Activated T-cell treated with anti-CD3 and anti-CD28 coated beads, Interleukin-2, amount 50 U/mL, for 72 hours (primary cell): ENCODE measurements around the gene KCNK3. TPM values are rescaled to one million over a fixed set of nuclear protein-coding genes. Genes with fewer than 3 reads are reported as not detected.
"Not testable (repeated sequence)": the region's sequence is repeated elsewhere in the genome, so short reads cannot be mapped to it uniquely, and the experiment has no call there.

Experiments used
- ATAC-seq, 2 donors: fragments of 150-1000 bp; cut with Tn5 transposase; replicated peaks in 1 of 2; 2 replicates each; pipeline ENCODE4 v1.10.0; 2021; ENCODE audit warnings: moderate library complexity in 2 of 2, mild to moderate bottlenecking in 1 of 2
- DNase-seq, 2 donors: peaks; one replicate each; pipeline ENCODE4 v3.0.0; 2021 to 2022; ENCODE audit warnings: mixed read lengths in 1 of 2
- H3K27ac Mint-ChIP-seq: one replicate; pipeline ENCODE4 v1.8.0; 2022; ENCODE audit warnings: mild to moderate bottlenecking, moderate library complexity, mixed read lengths
- H3K27me3 Mint-ChIP-seq: one replicate; pipeline ENCODE4 v1.8.0; 2022; ENCODE audit warnings: low read depth, mixed read lengths
- H3K36me3 Mint-ChIP-seq, 2 donors: one replicate each; pipeline ENCODE4 v1.8.0; 2022; ENCODE audit warnings: mixed read lengths in 2 of 2, mild to moderate bottlenecking in 1 of 2; ENCODE audit not compliant: insufficient read depth in 2 of 2
- H3K4me1 Mint-ChIP-seq: one replicate; pipeline ENCODE4 v1.8.0; 2022; ENCODE audit warnings: low read depth, mixed read lengths
- H3K4me3 Mint-ChIP-seq, 2 donors: one replicate each; pipeline ENCODE4 v1.8.0; 2022; ENCODE audit warnings: mild to moderate bottlenecking in 2 of 2, mixed read lengths in 2 of 2, moderate library complexity in 2 of 2
- H3K9me3 Mint-ChIP-seq, 2 donors: one replicate each; pipeline ENCODE4 v1.8.0; 2022; ENCODE audit warnings: mixed read lengths in 2 of 2
- total RNA-seq, 2 donors: library from RNA; stranded (reverse); gene quantifications; one replicate each; pipeline ENCODE4 v1.2.3, GENCODE V29; 2022

The KCNK3 gene
- total RNA-seq, 2 donors from 2014 or later = not detected

DNA sequence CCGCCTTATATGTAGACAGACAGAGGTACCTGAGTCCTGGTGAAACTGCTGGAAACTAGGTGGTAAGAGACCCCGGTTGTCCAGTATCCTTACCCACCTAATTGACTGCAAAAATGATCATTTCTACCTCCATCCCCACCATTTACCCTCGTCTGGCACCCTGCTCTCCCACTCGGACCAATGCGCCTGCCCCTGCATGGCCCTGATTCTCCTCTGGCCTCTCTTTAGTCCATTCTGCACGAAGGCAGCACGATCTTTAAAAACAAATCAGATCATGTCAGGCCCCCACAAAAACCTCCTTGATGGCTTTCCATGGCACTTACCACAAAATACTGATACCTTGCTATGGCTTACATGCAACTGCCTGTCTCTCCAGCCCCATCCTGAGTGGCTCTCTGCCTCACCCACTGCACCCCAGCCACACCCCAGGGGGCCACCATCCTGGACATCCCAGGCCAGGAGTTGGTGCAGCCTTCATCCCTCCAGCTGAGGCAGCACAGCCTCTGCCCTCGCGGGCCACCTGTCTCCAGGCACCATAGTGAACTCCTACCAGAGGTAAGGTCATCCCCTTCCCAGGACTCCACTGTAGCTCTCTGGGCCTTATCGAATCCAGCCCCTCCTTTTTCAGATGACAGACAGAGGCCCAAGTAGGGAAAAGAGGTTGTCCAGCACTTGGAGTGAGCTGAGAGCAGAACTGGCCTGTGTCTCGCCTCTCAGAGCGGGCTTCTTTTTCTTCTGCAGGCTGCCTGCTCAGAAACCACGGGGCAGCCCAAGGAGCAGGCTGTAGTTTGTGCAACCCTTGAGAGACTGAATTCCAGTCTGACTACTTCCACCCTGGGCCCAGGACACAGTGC, 39.1 kb upstream of the KCNK3 start:
- DNase-seq = no peak
- peaks cover 13% of the 10 kb centered on the region for H3K27me3 Mint-ChIP-seq
- H3K4me3 Mint-ChIP-seq = no peak overlapping the region
- no peaks in the 10 kb centered on the region for H3K4me1 Mint-ChIP-seq
- no peaks in the 10 kb centered on the region for H3K36me3 Mint-ChIP-seq
- H3K27ac Mint-ChIP-seq = no peak overlapping the region
- ATAC-seq = no peak
- no peaks in the 10 kb centered on the region for H3K9me3 Mint-ChIP-seq

DNA sequence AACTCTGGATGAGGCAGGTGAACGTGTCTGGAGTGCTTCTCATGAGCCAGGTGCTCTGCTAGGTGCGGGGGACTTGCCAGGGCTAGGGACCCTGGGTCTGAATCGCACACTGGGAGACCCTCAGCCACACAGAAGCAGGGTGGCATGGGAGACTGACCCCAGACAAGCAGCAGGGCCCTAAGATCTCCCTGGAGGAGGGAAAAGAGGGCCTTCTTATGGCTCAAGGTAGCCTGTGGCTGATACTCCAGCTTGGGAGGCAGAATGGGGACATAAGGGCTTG, 38.5 kb upstream of the KCNK3 start:
- no peak for ATAC-seq
- Mint-ChIP-seq H3K27ac (no peak overlapping the region), H3K27me3 (peaks cover 13% of the 10 kb centered on the region), H3K4me1 (no peaks in the 10 kb centered on the region), H3K9me3 (peaks cover 0 to under 1% of the 10 kb centered on the region in 2 donors), H3K36me3 (no peaks in the 10 kb centered on the region), H3K4me3 (no peak overlapping the region)
- no peak for DNase-seq

DNA sequence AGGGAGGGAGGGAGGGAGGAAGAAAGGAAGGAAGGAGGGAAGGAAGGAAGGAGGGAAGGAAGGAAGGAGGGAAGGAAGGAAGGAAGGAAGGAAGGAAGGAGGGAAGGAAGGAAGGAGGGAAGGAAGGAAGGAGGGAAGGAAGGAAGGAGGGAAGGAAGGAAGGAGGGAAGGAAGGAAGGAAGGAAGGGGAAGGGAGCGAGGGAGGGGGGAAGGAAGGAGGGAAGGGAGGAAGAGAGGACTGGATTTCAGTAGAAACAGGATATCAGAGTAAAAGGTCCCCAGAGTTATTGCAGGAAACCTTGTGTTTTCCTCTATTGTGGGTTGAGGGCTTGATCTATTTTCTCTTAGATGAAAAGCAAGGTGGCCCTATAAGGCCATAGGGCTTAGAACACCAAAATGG, 37.4 kb upstream of the KCNK3 start:
- H3K27ac Mint-ChIP-seq, H3K4me1 Mint-ChIP-seq, H3K36me3 Mint-ChIP-seq, ATAC-seq, DNase-seq, H3K9me3 Mint-ChIP-seq, H3K27me3 Mint-ChIP-seq, H3K4me3 Mint-ChIP-seq: not testable (repeated sequence)

DNA sequence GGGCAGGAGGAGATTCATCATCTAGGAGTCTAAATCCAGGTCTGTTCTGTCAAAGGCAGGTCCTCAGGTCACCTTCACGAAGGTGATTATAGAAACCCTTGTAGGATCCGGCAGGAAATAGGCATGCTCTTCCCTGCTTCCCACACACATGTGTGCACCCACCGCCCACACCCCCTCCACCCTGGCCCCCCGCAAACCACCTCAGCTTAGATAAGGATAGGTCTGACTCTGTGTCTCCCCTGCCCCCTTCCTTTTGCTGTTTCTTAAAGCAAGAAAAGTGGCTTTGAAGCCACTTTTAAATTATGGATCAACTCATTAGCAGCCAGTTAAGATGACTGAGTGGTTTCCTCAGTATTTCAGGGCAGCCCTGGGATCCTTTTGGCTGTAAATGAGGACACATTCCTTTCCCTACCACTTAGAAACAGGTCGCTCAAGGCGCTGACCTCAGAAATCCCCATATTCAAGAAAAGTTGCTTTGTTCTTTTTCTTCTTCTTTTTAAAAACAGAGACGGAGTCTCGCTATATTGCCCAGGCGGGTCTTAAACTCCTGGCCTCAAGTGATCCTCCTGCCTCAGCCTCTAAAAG, 36.8 kb upstream of the KCNK3 start:
- H3K27ac Mint-ChIP-seq = no peak overlapping the region
- ATAC-seq = no peak

DNA sequence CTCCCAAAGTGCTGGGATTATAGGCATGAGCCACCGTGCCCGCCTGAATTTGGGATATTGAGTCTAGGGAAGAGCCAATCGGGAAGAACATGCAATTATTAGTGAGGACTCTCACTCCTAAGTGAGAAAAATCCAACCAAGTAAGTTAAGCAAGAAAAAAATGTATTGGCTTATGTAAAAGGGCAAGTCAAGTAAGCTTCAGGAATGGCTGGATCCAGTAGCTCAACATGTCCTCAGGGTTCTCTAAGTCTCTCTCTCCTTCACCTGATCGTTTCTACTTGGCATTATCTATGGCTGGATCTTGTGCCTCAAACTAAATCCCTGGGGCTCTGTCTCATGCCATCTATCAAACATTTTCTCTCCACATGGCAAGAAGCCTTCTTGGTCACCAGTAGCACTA, 35.3 kb upstream of the KCNK3 start:
- Mint-ChIP-seq H3K27me3 (no peaks in the 10 kb centered on the region), H3K4me3 (no peak overlapping the region), H3K9me3 (peaks cover 0 to 9% of the 10 kb centered on the region in 2 donors), H3K4me1 (no peaks in the 10 kb centered on the region), H3K27ac (no peak overlapping the region), H3K36me3 (peaks cover 3% of the 10 kb centered on the region in 2 donors)
- no peak for DNase-seq
- no peak for ATAC-seq

More for the DNA sequence above, 36.8 kb upstream of the KCNK3 start:
- peaks cover 0 to 7% of the 10 kb centered on the region in 2 donors for H3K9me3 Mint-ChIP-seq
- H3K4me1 Mint-ChIP-seq = no peaks in the 10 kb centered on the region
- no peak for DNase-seq
- peaks cover 0 to 2% of the 10 kb centered on the region in 2 donors for H3K36me3 Mint-ChIP-seq
- peaks cover 3% of the 10 kb centered on the region for H3K27me3 Mint-ChIP-seq
- no peak overlapping the region for H3K4me3 Mint-ChIP-seq

DNA sequence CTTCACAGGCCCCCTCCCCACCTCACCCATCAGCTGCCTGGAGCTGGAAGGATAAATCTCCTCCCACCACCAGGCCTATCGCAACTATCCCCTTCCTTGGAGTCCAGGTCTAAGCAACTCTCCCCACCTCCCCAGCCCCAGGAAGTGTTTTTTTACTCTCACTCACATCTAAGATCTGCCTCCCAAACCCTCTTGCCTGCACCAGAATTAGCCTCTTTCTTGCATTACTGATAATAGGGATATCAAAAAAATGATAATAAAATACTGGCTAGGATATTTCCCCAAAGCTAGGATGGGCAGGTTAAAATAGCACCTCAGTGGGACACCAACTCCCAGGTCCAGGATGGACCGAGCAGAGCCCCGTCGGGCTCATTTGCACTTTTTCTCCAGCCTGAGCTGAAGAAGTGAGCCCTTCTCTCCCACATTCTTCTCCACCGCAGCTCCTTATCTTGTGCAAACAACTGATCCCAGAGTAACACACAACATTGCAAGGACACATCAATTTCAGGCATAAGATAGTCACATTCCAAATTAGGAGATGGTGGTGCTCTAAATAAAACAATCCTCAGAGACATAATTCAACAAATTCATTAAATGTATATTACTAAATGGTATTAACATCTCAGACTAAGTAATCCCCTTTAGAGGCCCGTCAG, 33.7 kb upstream of the KCNK3 start:
- ATAC-seq = no peak
- peaks cover 3% of the 10 kb centered on the region in 2 donors for H3K36me3 Mint-ChIP-seq
- no peaks in the 10 kb centered on the region for H3K4me1 Mint-ChIP-seq
- no peak for DNase-seq
- peaks cover 0 to 9% of the 10 kb centered on the region in 2 donors for H3K9me3 Mint-ChIP-seq
- H3K27ac Mint-ChIP-seq = no peak overlapping the region
- no peak overlapping the region for H3K4me3 Mint-ChIP-seq
- no peaks in the 10 kb centered on the region for H3K27me3 Mint-ChIP-seq

DNA sequence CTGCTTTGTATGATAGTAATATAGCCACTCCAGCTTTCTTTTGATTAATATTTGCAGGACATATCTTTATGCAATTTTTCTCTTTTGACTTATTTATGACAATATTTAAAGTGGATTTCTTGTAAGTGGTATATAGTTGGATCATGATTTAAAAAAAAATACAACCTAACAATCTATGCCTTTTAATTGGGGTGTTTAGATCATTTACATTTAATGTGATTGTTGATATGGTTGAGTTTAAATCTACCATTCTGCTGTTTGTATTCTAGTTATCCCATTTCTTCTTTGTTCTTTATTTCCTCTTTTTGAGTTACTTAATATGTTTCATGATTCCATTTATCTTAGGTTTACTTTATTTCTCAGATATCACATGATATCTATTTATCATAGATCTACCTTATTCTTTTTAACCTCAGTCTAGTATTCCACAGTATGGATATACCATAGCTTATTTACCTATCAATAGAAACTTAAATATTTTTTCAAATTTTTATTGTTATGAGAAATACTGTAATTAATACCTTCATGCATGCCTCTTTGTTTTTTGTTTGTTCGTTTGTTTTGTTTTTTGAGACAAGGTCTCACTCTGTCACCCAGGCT, 32.1 kb upstream of the KCNK3 start:
- peaks cover 3% of the 10 kb centered on the region in 2 donors for H3K36me3 Mint-ChIP-seq
- ATAC-seq (no peak), DNase-seq (no peak)
- H3K4me3 Mint-ChIP-seq = no peak overlapping the region
- no peaks in the 10 kb centered on the region for H3K4me1 Mint-ChIP-seq
- peaks cover 0 to 9% of the 10 kb centered on the region in 2 donors for H3K9me3 Mint-ChIP-seq
- no peaks in the 10 kb centered on the region for H3K27me3 Mint-ChIP-seq
- H3K27ac Mint-ChIP-seq = no peak overlapping the region

DNA sequence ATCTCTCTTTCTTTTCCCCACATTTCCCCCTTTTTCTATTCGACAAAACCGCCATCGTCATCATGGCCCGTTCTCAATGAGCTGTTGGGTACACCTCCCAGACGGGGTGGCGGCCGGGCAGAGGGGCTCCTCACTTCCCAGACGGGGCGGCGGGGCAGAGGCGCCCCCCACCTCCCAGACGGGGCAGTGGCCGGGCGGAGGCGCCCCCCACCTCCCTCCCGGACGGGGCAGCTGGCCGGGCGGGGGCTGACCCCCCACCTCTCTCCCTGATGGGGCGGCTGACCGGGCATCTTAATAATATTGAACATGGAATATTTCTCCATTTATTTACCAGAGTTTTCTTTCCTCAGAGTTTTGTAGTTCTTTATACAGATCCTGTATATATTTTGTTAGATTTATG, 27.2 kb upstream of the KCNK3 start:
- not testable (repeated sequence) for H3K9me3 Mint-ChIP-seq, H3K4me1 Mint-ChIP-seq, ATAC-seq, H3K36me3 Mint-ChIP-seq, H3K4me3 Mint-ChIP-seq, DNase-seq, H3K27ac Mint-ChIP-seq
- H3K27me3 Mint-ChIP-seq = peaks cover 29% of the 10 kb centered on the region

DNA sequence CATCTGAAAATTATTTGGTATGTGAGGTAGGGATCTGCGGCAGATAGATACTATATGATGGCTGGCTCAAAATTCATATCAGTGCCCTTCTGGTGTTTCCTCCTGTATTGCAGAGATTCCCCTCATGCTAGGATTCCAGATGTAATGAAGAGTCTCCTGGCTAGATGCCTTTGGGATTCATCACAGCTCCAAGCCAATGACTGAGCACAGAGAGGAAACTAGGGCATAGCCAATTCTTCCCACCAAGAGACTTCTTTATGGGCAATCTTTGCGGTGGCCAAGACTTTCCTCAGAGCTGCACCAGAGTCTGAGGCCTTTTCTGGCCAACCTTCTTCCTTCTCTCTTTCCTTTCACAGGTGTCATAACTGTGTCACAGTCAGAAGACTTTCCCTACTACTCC, 25.9 kb upstream of the KCNK3 start:
- ATAC-seq (no peak), DNase-seq (no peak)
- H3K36me3 Mint-ChIP-seq = no peaks in the 10 kb centered on the region
- H3K4me1 Mint-ChIP-seq = no peaks in the 10 kb centered on the region
- H3K27me3 Mint-ChIP-seq = peaks cover 32% of the 10 kb centered on the region
- no peak overlapping the region for H3K4me3 Mint-ChIP-seq
- H3K27ac Mint-ChIP-seq = no peak overlapping the region
- peaks cover 0 to 2% of the 10 kb centered on the region in 2 donors for H3K9me3 Mint-ChIP-seq

DNA sequence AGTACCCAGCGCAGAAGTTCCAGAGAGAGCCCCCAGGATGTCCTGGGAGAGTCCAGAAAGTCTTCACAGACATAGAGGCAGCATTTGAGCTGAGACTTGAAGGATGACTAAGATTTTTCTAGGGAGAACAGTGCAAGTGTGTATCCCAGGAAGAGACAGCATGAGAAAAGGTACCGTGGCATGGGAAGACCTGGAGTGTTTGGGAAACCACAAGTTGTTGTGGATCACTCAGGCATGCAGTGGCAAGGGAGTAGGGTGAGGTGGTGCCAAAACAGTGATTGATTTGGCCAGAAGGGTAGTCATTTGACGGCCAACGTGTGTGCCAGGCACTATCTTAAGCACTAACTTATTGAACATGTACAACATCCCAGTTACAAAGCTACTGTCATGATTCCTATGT, 24.5 kb upstream of the KCNK3 start:
- Mint-ChIP-seq H3K4me1 (no peaks in the 10 kb centered on the region), H3K36me3 (no peaks in the 10 kb centered on the region), H3K27ac (no peak overlapping the region), H3K4me3 (no peak overlapping the region), H3K9me3 (peaks cover 0 to 2% of the 10 kb centered on the region in 2 donors), H3K27me3 (peaks cover 38% of the 10 kb centered on the region)
- DNase-seq (no peak), ATAC-seq (no peak)

DNA sequence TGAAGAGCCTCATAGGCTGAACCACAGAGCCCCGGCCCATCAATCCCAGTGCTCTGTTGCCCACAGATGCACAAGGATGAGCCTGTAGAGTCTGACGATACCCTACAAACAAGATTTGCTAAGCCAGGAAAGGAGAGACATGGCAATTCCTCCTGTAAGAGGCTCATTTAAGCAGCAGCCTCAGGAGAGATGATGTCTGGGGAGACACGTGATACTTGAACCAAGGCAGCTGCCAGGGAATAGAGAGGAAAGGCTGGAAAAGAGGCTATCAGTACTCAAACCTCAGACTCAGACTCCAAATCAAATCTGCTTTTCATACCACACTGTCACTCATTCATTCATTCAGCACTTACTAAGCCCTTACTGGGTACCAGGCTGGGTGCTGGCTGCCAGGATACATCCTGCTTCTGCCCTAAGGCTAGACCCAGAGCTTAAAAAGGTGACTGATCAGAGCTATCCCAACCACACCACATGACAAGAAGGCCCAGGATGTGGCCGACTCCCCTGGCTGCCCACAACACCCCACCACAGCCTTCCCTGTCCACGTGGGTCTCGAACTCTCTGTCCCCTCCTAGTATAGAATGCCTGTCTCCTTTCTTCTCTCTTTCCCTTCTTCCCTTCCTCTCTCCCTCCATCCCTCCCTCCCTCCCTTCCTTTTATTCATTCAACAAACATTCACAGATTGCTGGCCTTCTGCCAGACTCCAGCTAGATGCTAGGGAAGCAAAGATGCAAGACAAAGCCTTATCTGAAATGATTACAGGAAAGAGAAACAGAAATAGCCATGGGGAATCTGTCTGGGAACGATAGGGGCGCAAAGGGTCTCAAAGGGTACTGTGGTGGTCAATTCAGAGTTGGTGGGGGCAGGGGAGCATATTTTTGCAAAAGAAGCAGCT, 23.4 kb upstream of the KCNK3 start:
- Mint-ChIP-seq H3K27me3 (peaks cover 39% of the 10 kb centered on the region), H3K4me3 (no peak overlapping the region), H3K4me1 (no peaks in the 10 kb centered on the region), H3K36me3 (no peaks in the 10 kb centered on the region), H3K9me3 (peaks cover 0 to 2% of the 10 kb centered on the region in 2 donors), H3K27ac (no peak overlapping the region)
- no peak for DNase-seq
- ATAC-seq = no peak

DNA sequence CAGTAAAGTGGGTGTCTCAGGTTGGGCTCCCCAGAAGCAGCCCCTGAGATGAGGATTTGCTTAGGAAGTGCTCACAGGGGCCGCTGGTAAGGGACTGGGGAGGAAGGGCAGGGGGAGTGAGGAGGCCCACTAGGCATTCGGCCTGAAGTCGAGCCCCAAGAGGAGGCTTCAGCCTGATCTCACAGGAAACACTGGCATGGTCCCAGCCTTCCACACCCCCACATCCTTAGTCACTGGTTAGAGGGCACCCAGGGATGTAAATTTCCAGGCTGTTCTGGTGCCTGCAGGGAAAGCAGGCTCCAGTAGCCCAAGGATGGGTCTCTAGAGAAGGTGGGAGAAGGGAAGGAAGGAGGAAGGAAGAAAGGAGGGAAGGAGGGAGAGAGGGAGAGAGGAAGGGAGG, 22.4 kb upstream of the KCNK3 start:
- Mint-ChIP-seq H3K36me3 (no peaks in the 10 kb centered on the region), H3K4me3 (no peak overlapping the region), H3K27ac (no peak overlapping the region), H3K27me3 (peaks cover 39% of the 10 kb centered on the region), H3K4me1 (no peaks in the 10 kb centered on the region), H3K9me3 (peaks cover 0 to 2% of the 10 kb centered on the region in 2 donors)
- DNase-seq (no peak), ATAC-seq (no peak)
